Left hindlimb (tissue), 1 donor: ENCODE data around the gene AGRP.

ENCODE experiments used
- DNase-seq: peaks from one replicate; pipeline ENCODE4 v3.0.0-alpha.2; 2018

AGRP gene

DNA sequence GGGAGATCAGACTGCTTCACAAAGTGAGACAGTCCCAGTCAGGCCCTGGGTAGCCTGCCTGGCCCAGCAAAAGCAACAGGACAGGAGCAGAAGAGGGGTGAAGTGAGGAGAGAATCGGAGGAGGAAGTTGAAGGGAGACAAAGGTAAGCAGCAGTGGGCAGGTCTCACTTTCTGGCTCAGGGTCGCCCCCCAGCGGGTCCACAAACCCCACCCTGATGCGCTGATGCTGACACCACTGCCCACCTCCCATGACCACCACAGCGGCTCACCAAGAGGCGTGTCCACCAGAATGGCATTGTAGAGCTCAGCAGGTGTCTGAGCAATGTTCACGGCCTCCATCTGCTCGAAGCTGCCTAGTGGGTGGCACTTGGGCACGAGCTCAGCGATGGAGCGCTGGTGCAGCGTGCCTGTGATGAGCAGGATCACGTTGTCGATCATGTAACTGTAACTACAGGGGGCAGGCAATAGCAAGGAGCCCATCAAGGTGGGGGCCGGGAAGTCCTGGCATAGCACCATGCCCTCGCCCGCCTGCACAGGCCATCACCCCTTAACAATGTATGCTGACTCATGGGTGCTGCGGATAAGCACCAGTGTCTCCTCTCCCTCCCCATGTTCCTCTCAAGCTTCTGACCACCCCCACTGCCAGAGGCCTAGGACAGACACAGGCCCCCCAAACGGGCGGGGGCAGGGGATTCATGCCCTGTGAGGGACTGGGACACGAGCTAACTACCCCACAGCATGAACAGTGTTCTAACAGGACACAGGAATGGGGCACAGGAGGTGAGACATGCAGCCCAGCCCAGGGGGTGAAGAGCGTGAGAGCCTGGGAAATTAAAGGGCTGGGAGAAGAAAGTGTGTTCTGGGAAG is 38.9 kb downstream of the AGRP start:
- DNase-seq = no peak

DNA sequence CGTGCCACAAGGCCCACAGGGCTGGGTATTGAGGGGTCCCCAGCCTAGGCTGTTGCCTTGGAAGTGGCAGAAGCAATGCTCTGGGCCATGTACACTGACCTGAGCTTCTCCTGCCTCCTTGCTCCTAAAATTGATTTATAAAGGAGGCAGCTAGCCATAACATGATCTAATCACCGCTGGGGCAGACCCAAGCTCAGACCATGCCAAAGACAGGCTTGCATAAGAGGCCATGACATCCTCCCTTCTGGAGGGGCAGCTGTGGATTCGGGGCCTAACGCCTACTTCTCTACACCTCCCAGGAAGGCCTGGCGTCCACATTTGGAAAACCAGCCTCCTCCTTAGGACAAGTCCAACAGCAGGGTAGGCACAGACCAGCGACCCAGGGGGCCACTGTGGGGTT is 40.1 kb downstream of the AGRP start:
- peak; percentile 57 for DNase-seq

DNA sequence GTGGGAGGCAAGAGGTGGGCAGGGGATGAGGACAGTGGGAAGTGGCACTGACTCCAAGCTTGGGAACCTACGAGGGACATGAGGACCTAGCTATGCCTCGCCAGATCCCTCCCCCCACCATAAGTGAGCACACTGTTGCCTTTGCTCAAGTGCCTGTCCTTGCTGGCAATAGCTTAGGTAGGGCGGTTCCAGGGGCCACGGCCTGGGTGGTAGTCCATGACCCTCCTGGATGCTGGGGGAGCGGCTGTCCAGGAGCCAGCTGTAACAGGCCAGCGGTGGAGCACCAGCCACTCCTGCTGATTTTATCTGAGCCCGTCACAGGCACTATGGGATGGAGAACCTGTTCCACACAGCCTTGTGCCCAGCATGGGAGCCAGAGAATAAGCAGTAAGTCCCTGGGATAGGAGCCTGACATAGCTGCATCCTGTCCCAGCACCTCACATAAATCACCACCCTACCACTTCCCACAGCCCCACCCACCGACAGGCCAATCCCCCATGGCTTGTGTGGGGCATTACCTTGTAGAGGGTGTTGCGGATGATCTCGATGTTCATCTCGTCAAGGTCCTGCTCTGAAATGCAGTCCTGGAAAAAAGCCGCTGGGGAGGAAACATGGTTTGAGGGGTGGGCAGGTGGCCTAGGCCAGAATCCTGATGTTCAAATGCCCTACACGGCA is 40.6 kb downstream of the AGRP start:
- no peak for DNase-seq

GRCh38 chr16:67441907-67442306 is 41.4 kb downstream of the AGRP start:
- DNase-seq = no peak

- peak; percentile 74 for DNase-seq
These were observed 42.0 kb downstream of the AGRP start for GRCh38 chr16:67441271-67441753.

DNA sequence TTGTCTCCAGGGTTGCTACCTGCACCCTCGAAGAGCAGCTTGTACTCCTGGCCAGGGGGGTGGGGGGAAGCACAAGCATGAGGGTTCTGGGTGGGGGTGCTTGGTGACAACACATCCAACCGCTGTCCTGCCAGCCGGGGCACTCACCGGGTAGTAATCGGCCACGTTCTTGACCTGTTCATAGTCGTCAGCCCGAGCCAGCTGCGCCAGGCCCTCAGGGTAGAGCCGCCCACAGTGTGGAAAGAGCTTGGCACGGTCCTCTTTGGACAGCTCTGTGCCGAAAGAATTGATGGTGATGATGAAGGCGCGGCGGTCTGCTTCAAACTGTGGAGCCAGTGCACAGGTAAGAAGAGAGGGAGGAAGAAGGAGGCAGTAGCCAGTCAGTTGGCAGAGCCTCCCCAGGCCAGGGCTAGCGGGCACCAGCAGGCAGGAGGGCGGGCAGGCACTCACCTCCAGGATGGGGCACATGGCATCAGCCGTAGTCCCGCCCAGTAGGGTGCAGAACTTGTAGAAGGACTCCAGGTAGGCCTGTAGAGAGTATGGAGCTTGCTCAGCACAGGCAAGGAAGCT is 44.4 kb downstream of the AGRP start:
- no peak for DNase-seq

- no peak for DNase-seq
These were observed 45.1 kb downstream of the AGRP start for GRCh38 chr16:67438098-67438791.

- DNase-seq = no peak
These were observed 45.8 kb downstream of the AGRP start for GRCh38 chr16:67437513-67437912.

DNA sequence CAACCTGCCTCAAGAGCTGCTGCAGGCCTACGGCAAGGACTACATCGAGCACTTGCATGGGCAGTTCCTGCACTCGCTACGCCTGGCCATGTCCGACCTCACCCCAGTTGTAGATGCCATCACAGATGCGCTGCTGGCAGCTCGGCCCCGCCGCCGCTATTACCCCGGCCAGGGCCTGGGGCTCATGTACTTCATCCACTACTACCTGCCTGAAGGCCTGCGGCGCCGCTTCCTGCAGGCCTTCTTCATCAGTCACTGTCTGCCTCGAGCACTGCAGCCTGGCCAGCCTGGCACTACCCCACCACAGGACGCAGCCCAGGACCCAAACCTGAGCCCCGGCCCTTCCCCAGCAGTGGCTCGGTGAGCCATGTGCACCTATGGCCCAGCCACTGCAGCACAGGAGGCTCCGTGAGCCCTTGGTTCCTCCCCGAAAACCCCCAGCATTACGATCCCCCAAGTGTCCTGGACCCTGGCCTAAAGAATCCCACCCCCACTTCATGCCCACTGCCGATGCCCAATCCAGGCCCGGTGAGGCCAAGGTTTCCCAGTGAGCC is 46.6 kb downstream of the AGRP start:
- DNase-seq = no peak

- no peak for DNase-seq
These were observed 47.6 kb downstream of the AGRP start for GRCh38 chr16:67435758-67436164.

DNA sequence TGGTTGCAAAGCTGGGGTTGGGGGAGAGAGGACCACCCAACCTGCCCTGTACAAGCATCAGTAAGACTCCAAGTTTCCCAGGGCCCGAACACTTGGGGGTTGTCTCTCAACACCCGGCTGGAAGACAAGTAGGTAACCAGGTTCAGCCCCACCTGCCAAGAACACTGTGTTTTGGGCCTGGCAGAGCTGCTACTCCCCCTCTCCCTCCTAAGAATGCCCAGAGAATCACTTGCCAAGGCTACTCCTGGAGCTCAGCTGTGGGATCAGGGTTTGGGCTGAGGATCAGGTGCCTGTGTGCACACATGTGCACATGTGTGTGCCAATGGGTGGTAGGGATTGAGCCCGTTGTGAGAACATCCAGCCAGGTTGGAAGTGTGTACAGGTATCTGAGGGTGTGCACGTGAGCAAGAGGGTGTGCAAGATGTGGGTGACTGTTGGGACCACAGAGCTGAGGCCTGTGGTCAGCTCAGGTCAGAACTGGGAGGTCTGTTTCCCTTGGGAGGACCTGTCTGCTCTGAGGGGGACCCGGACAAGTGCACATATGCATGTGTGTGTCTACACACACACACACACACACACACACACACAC is 50.1 kb downstream of the AGRP start:
- DNase-seq = no peak
